NT2/D1 (cell line): ENCODE data around the gene ARID5A.

Experiments
- SUZ12 ChIP-seq: IDR thresholded peaks from 2 replicates; pipeline ENCODE4 v1.6.1; 2011; ENCODE audit not compliant: insufficient read length, insufficient read depth; ENCODE audit errors: extremely low read depth
- YY1 ChIP-seq: IDR thresholded peaks from 2 replicates; pipeline ENCODE4 v1.6.1; 2011; ENCODE audit not compliant: insufficient read length, insufficient read depth

- TF ChIP-seq YY1 (no peak), SUZ12 (no peak)
Measured at GRCh38 chr2:96500385-96501066, 36.0 kb upstream of the ARID5A start.
